Myocyte (in vitro differentiated cells): ENCODE measurements around the gene CDK5RAP1. TPM values are rescaled to one million over a fixed set of nuclear protein-coding genes. Genes with fewer than 3 reads are reported as not detected.
"Not testable (repeated sequence)": the region's sequence is repeated elsewhere in the genome, so short reads cannot be mapped to it uniquely, and the experiment has no call there.

Experiments
- DNase-seq: peaks from one replicate; pipeline ENCODE4 v3.0.0-alpha.2; 2012; ENCODE audit warnings: low read depth
- polyA plus RNA-seq: library from polyadenylated mRNA; unstranded; fragments of >200 nt; gene quantifications from one replicate; pipeline ENCODE4 v1.2.1, GENCODE V29; 2012; ENCODE audit warnings: missing spikeins
- total RNA-seq: library from RNA; depleted of rRNA; stranded (reverse); fragments of >200 nt; gene quantifications from 2 replicates; pipeline ENCODE4 v1.2.3, GENCODE V29; 2014

Gene CDK5RAP1
- total RNA-seq, result 28.1 and 29.7 TPM in 2 replicates
- polyA plus RNA-seq, result 25.4 TPM

- peak; percentile 93 for DNase-seq
Measured at GRCh38 chr20:33401184-33401920, at the start of gene CDK5RAP1. TSS of gene CDK5RAP1 (minus strand) at chr20:33401519. CDS start at chr20:33397064, 4,455 bp downstream.

- DNase-seq, result peak; percentile 75
Measured at GRCh38 chr20:33450867-33451266, 49.5 kb upstream of the CDK5RAP1 start.

GRCh38 chr20:33445881-33446625 is 44.7 kb upstream of the CDK5RAP1 start:
- DNase-seq, result no peak

GRCh38 chr20:33444797-33445560 is 43.7 kb upstream of the CDK5RAP1 start:
- DNase-seq, result no peak

- DNase-seq, result peak; percentile 91
Measured at GRCh38 chr20:33443512-33444239, 42.4 kb upstream of the CDK5RAP1 start, which contains the start of gene SNTA1. TSS of gene SNTA1 (minus strand) at chr20:33443763. CDS start at chr20:33443620, 143 bp downstream.

- DNase-seq, result no peak
Measured at GRCh38 chr20:33443006-33443511, 41.7 kb upstream of the CDK5RAP1 start.

- DNase-seq, result no peak
Measured at GRCh38 chr20:33442136-33443005, 41.1 kb upstream of the CDK5RAP1 start.

GRCh38 chr20:33441142-33441955 is 40.0 kb upstream of the CDK5RAP1 start:
- no peak for DNase-seq

GRCh38 chr20:33440562-33440961 is 39.2 kb upstream of the CDK5RAP1 start:
- DNase-seq, result not testable (repeated sequence)

GRCh38 chr20:33438481-33438880 is 37.2 kb upstream of the CDK5RAP1 start:
- no peak for DNase-seq

GRCh38 chr20:33437141-33437911 is 36.0 kb upstream of the CDK5RAP1 start:
- DNase-seq, result peak; percentile 56

- no peak for DNase-seq
Measured at GRCh38 chr20:33434434-33434833, 33.1 kb upstream of the CDK5RAP1 start.

GRCh38 chr20:33433465-33434234 is 32.3 kb upstream of the CDK5RAP1 start:
- DNase-seq, result peak; percentile 96

- DNase-seq, result peak; percentile 52
Measured at GRCh38 chr20:33431797-33432381, 30.6 kb upstream of the CDK5RAP1 start.

GRCh38 chr20:33423875-33424274 is 22.6 kb upstream of the CDK5RAP1 start:
- DNase-seq, result not testable (repeated sequence)

GRCh38 chr20:33423141-33423834 is 22.0 kb upstream of the CDK5RAP1 start:
- DNase-seq, result peak; percentile 100
